Measurements from ENCODE around the gene DTYMK. TPM values are rescaled to one million over a fixed set of nuclear protein-coding genes. Genes with fewer than 3 reads are reported as not detected.
A peak's percentile ranks its signal among the peaks of the same experiment; 100 is the strongest.

Gene DTYMK
- total RNA-seq, 4 donors from 2014 or later, result 7.7 to 18.7 (median 11.0) TPM

DNA sequence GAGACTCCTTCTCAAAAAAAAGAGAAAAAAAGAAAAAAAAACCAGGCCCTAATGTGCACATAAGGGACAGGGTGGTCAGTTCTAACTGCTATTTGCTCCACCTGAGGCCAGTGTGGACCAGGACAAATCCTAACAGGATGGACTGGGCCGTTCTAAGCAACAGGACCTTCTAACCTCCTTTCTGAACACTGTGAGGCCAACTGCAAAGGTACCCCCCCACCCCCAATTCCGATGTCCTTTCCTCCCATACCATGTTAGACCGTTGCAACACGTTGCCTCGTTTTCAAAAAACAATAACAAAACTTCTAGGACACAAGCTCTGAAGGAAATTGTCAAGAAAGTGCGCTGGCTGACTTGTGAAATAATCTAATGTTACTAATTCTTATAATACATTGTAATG is 50.9 kb downstream of the DTYMK start:
- peaks cover 10 to 64% (median 34%) of the 10 kb centered on the region in 3 donors for H3K4me1 ChIP-seq
- H3K9me3 ChIP-seq, result no peaks in the 10 kb centered on the region
- H3K4me3 ChIP-seq, result peak overlapping the region; percentile 71 to 98
- WGBS, 2 donors (ENCODE audit: low coverage in 1 of 2), result 14 to 19% methylated on average over 6 of the region's 6 CpGs
- ATAC-seq, result no peak
- H3K27me3 ChIP-seq, result no peaks in the 10 kb centered on the region
- peaks cover 0 to 33% of the 10 kb centered on the region in 2 donors for H3K36me3 ChIP-seq
- H3K27ac ChIP-seq, result peak overlapping the region in 3 of 4 donors; percentile 99
- TF ChIP-seq POLR2A (IDR thresholded peaks at IDR 0.05) (no peak), EP300 (IDR thresholded peaks at IDR 0.05) (no peak), CTCF (IDR thresholded peaks at IDR 0.05) (no peak), POLR2AphosphoS5 (IDR thresholded peaks at IDR 0.05) (no peak)

GRCh38 chr2:241633561-241633960 is 53.1 kb downstream of the DTYMK start:
- Histone ChIP-seq H3K36me3 (peaks cover 0 to 45% of the 10 kb centered on the region in 2 donors), H3K4me1 (peaks cover 3 to 59% (median 17%) of the 10 kb centered on the region in 3 donors), H3K9me3 (no peaks in the 10 kb centered on the region), H3K27ac (no peak overlapping the region), H3K27me3 (no peaks in the 10 kb centered on the region), H3K4me3 (no peak overlapping the region)
- TF ChIP-seq POLR2AphosphoS5 (IDR thresholded peaks at IDR 0.05), result no peak
- TF ChIP-seq CTCF (IDR thresholded peaks at IDR 0.05), result no peak
- no peak for TF ChIP-seq POLR2A (IDR thresholded peaks at IDR 0.05)
- no peak for TF ChIP-seq EP300 (IDR thresholded peaks at IDR 0.05)
- ATAC-seq, result no peak
- 78 to 100% methylated on average over 3 to 4 of the region's 17 CpGs for WGBS, 2 donors (ENCODE audit: low coverage in 1 of 2)

- no peak for ATAC-seq
- Histone ChIP-seq H3K4me1 (peaks cover 3 to 59% (median 13%) of the 10 kb centered on the region in 3 donors), H3K27ac (no peak overlapping the region), H3K9me3 (no peaks in the 10 kb centered on the region), H3K27me3 (no peaks in the 10 kb centered on the region), H3K36me3 (peaks cover 0 to 52% of the 10 kb centered on the region in 2 donors), H3K4me3 (no peak overlapping the region)
- WGBS, 2 donors (ENCODE audit: low coverage in 1 of 2), result 86 to 90% methylated on average over 7 to 14 of the region's 39 CpGs
- TF ChIP-seq EP300 (IDR thresholded peaks at IDR 0.05), result no peak
- no peak for TF ChIP-seq POLR2AphosphoS5 (IDR thresholded peaks at IDR 0.05)
- no peak for TF ChIP-seq CTCF (IDR thresholded peaks at IDR 0.05)
- no peak for TF ChIP-seq POLR2A (IDR thresholded peaks at IDR 0.05)
Observed at GRCh38 chr2:241632478-241633325, 53.9 kb downstream of the DTYMK start.

GRCh38 chr2:241629762-241630435 is 56.7 kb downstream of the DTYMK start:
- Histone ChIP-seq H3K4me1 (peaks cover 0 to 46% (median under 1%) of the 10 kb centered on the region in 3 donors), H3K4me3 (no peak overlapping the region), H3K9me3 (no peaks in the 10 kb centered on the region), H3K36me3 (peaks cover 0 to 57% of the 10 kb centered on the region in 2 donors), H3K27me3 (no peaks in the 10 kb centered on the region), H3K27ac (no peak overlapping the region)
- no peak for TF ChIP-seq POLR2AphosphoS5 (IDR thresholded peaks at IDR 0.05)
- no peak for TF ChIP-seq CTCF (IDR thresholded peaks at IDR 0.05)
- TF ChIP-seq POLR2A (IDR thresholded peaks at IDR 0.05), result no peak
- no peak for TF ChIP-seq EP300 (IDR thresholded peaks at IDR 0.05)
- ATAC-seq, result no peak
- WGBS, 2 donors (ENCODE audit: low coverage in 1 of 2), result 53 to 56% methylated on average over 6 to 11 of the region's 11 CpGs

Measured in gastroesophageal sphincter (tissue), 4 donors.